Gastroesophageal sphincter (tissue), 4 donors: ENCODE data around the gene KNOP1. TPM values are rescaled to one million over a fixed set of nuclear protein-coding genes. Genes with fewer than 3 reads are reported as not detected.
A peak's percentile ranks its signal among the peaks of the same experiment; 100 is the strongest.

ENCODE experiments used
- ATAC-seq: fragments of 150-250 bp; one replicate; pipeline ENCODE4 v1.9.1; 2016; ENCODE audit warnings: mild to moderate bottlenecking, moderate library complexity
- H3K27ac ChIP-seq, 4 donors: fragments of 200-600 bp; sonication (generic) in 3 of 4; 1 replicate in 3 of 4; 2 replicates in 1 of 4; pipeline ENCODE4 v1.5.1; 2016 to 2019
- H3K27me3 ChIP-seq: fragments of 200-600 bp; sonication (generic); one replicate; pipeline ENCODE4 v1.5.1; 2019
- H3K36me3 ChIP-seq, 2 donors: fragments of 200-600 bp; sonication (generic); one replicate each; pipeline ENCODE4 v1.5.1; 2019; ENCODE audit warnings: control low read depth in 1 of 2
- H3K4me1 ChIP-seq, 3 donors: fragments of 200-600 bp; sonication (generic); 1 replicate in 2 of 3; 2 replicates in 1 of 3; pipeline ENCODE4 v1.5.1; 2016 to 2019; ENCODE audit warnings: control low read depth in 2 of 3
- H3K4me3 ChIP-seq, 2 donors: fragments of 200-600 bp; sonication (generic); one replicate each; pipeline ENCODE4 v1.5.1; 2019; ENCODE audit warnings: mild to moderate bottlenecking in 1 of 2, moderate library complexity in 1 of 2
- H3K9me3 ChIP-seq, 3 donors: fragments of 200-600 bp; sonication (generic); one replicate each; pipeline ENCODE4 v1.5.1; 2017 to 2019; ENCODE audit warnings: control low read depth in 2 of 3
- EP300 ChIP-seq: sonication (generic); formaldehyde crosslinking; IDR thresholded peaks from one replicate; pipeline ENCODE4 v1.6.1; 2017; ENCODE audit warnings: antibody characterized with exemption, mild to moderate bottlenecking
- POLR2A ChIP-seq, 2 donors: fragments of 450-650 bp; IDR thresholded peaks; one replicate each; pipeline ENCODE4 v1.6.1; 2017; ENCODE audit warnings: antibody characterized with exemption in 2 of 2, mild to moderate bottlenecking in 2 of 2, moderate library complexity in 1 of 2
- POLR2AphosphoS5 ChIP-seq: sonication (generic); formaldehyde crosslinking; IDR thresholded peaks from one replicate; pipeline ENCODE4 v1.6.1; 2017; ENCODE audit warnings: antibody characterized with exemption
- WGBS, 2 donors: methylation state at CpG; one replicate each; pipeline ENCODE4 v1.1.5; 2018; ENCODE audit warnings: low coverage in 1 of 2; 5-methylcytosine and 5-hydroxymethylcytosine counted together
- total RNA-seq, 4 donors: library from RNA; depleted of rRNA; stranded (reverse); fragments of >200 nt; gene quantifications; one replicate each; pipeline ENCODE4 v1.1.0, GENCODE V29; 2016
- TF ChIP-seq, protein P1 (sequence below), 4 experiments: fragments of 200-600 bp in 2 of 4; fragments of 450-650 bp in 2 of 4; sonication (generic) in 1 of 4; IDR thresholded peaks; one replicate each; pipeline ENCODE4 v1.5.1; 2017 to 2019; ENCODE audit warnings: antibody characterized with exemption in 4 of 4, mild to moderate bottlenecking in 2 of 4, moderate library complexity in 2 of 4

KNOP1 gene
- total RNA-seq, 4 donors from 2014 or later: 6.9 to 14.5 (median 11.9) TPM

DNA sequence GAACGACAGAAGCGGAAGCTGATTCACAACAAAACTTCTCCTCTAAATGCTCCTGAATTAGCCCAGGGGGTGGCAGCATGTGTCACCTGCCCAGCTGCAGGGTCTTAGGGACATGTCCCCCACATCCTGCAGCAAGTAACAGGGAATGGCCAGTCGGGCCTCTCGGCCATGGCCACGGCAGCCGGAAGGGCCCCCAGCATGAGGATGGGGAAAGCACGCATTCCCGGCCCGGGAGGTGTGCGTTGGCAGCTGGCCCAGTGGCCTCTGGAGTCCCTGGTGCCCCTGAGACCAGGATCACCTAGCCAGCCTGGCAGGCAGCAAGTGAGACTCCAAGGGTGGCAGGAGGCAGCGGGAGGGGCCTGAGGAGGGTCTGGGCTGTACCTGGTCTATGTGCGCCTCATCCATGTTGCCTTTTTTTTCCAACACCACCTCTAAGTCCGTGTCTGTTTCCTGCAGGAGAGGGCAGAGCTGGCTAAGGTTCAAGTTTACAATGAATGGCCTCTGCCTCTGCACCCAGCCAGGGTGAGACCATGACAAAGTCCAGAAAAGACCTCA lies 7.0 kb downstream of the KNOP1 start:
- no peaks in the 10 kb centered on the region for H3K27me3 ChIP-seq
- no peak for ATAC-seq
- 64% methylated on average over 2 of the region's 13 CpGs; no CpG with 5 or more reads in 1 of the 2 donors for WGBS, 2 donors
- no peak overlapping the region for H3K4me3 ChIP-seq
- H3K4me1 ChIP-seq: peaks cover 0 to 7% (median 0%) of the 10 kb centered on the region in 3 donors
- H3K36me3 ChIP-seq: peaks cover 0 to 83% of the 10 kb centered on the region in 2 donors
- H3K9me3 ChIP-seq: no peaks in the 10 kb centered on the region
- no peak for TF ChIP-seq POLR2AphosphoS5
- no peak for TF ChIP-seq EP300
- TF ChIP-seq POLR2A (IDR thresholded peaks at IDR 0.05): no peak
- TF ChIP-seq, protein P1, sequence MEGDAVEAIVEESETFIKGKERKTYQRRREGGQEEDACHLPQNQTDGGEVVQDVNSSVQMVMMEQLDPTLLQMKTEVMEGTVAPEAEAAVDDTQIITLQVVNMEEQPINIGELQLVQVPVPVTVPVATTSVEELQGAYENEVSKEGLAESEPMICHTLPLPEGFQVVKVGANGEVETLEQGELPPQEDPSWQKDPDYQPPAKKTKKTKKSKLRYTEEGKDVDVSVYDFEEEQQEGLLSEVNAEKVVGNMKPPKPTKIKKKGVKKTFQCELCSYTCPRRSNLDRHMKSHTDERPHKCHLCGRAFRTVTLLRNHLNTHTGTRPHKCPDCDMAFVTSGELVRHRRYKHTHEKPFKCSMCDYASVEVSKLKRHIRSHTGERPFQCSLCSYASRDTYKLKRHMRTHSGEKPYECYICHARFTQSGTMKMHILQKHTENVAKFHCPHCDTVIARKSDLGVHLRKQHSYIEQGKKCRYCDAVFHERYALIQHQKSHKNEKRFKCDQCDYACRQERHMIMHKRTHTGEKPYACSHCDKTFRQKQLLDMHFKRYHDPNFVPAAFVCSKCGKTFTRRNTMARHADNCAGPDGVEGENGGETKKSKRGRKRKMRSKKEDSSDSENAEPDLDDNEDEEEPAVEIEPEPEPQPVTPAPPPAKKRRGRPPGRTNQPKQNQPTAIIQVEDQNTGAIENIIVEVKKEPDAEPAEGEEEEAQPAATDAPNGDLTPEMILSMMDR (IDR thresholded peaks at IDR 0.05): no peak
- peak overlapping the region in 2 of 4 donors; percentile 14 to 21 for H3K27ac ChIP-seq

DNA sequence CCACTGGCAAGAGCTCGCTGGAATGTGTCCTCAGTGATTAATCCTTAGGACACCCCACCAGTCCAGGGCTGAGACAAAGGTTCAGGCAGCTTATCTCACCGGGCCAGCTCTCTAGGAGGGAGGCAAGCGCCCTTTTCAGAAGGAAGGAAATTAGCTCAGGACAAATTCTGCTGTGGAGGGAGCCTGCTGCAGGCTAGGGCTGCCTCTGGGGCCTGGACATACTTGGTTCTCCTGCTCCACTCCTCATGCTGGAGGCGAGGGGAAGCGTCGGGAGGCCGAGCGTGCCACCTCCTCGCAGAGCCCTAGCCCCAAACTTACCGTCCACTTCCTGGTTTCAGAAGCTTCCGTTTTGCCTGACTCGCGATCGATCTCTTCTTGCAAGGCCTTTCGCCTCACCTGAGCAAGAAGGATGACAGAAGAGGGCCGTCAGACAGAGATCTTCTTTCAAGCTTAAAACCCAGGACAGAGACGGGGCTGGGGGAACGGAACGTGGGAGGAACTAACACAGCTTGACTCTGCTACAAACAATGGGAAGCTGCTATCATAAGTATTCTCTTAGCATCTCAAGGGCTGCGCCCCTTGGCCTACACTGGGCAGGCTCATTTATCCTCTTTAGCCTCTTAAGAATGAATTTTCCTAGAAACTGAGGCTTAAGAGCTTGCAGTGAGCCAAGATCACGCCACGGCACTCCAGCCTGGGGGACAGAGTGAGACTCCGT lies 7.7 kb downstream of the KNOP1 start:
- Histone ChIP-seq H3K27ac (peak overlapping the region in 3 of 4 donors; percentile 14 to 21 (median 14)), H3K9me3 (no peaks in the 10 kb centered on the region), H3K36me3 (peaks cover 0 to 90% of the 10 kb centered on the region in 2 donors), H3K4me1 (no peaks in the 10 kb centered on the region), H3K4me3 (no peak overlapping the region), H3K27me3 (no peaks in the 10 kb centered on the region)
- TF ChIP-seq EP300: no peak
- TF ChIP-seq, protein P1 (IDR thresholded peaks at IDR 0.05): no peak
- TF ChIP-seq POLR2AphosphoS5: no peak
- no peak for TF ChIP-seq POLR2A (IDR thresholded peaks at IDR 0.05)
- WGBS, 2 donors: 68 to 70% methylated on average over 2 to 11 of the region's 23 CpGs
- ATAC-seq: no peak

DNA sequence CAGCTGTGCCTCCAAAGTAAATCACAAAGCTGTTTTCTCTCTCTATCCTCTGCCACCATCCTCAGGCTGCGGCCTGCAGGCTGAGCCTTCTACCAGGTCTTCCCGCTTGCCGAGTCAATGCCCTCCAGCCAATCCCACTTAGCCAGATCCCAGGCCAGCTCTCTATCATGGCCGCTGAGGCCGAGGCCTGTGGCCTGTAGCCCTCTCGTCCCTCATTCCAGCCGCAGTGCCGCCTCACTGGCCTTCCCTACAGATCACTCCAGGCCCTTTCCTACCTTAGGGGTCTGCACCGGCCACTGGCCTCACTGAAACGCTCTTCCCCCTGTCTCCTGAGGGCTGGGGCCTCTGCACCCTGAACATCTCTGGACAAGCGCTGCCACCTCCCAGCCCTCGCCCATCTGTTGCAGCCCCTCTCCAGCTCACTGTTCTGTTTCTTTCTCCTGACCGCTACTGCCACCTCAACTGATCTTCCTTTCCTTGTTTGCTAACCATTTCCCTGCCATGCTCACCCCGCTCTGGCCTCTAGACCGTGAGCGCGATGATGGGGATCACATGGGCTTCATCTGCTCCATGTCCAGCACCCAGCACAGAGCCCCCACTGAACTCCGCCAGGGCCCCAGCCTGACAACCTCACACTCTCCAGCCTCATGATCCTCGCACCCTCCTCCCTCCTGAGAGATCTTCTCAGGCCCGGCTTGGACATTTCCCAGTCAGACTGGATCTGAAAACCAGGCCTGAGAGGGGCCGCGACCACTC lies 8.5 kb downstream of the KNOP1 start:
- no peaks in the 10 kb centered on the region for H3K27me3 ChIP-seq
- H3K27ac ChIP-seq: peak overlapping the region in 3 of 4 donors; percentile 14 to 21 (median 14)
- peaks cover 0 to 95% of the 10 kb centered on the region in 2 donors for H3K36me3 ChIP-seq
- H3K4me3 ChIP-seq: no peak overlapping the region
- ATAC-seq: no peak
- peaks cover 0 to 5% (median 0%) of the 10 kb centered on the region in 3 donors for H3K4me1 ChIP-seq
- TF ChIP-seq, protein P1 (IDR thresholded peaks at IDR 0.05): no peak
- TF ChIP-seq POLR2AphosphoS5 (no peak), POLR2A (IDR thresholded peaks at IDR 0.05) (no peak), EP300 (no peak)
- 92 to 93% methylated on average over 9 to 17 of the region's 22 CpGs for WGBS, 2 donors
- H3K9me3 ChIP-seq: no peaks in the 10 kb centered on the region

DNA sequence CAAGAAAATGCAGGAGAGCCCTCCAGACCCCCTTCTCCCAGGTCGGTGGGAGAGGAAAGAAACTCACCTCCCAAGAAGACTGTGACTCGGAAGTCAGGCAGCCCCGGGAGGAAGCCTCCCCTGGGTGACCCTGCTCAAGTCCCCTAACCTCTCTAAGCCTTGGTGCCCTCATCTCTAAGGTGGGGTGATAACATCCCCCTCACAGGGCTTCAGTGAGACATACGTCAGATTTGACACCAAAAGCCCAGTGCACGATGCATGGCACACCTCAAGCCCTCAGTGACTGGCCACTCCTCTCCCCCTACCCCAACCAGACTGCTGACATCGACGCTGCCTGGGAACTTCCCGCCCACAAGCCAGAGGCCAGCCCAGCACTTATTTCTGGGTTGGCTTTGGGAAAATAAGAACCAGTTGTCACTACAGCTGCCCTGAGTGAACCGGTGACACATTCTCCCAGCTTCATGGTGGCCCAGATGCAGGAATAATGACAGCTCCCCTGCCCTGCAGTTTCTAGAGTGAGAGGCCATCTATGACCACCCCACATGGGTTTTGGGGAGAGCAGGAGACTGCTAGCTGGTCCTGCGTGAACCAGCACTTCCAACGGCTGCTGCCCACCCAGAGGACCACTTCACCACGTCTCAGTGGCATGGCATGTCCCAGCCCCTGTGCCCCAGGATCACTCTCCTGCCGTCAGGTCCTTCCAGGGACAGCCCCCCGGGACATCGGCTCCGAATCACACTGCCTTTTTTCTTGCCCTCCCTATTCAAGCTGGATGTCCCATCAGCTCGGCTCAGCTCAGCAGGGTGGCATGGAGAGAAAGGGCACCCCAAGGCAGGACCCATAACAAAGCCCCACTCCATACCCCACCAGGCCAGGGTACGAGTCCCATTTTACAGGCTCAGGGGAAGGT lies 9.5 kb downstream of the KNOP1 start:
- H3K36me3 ChIP-seq: peaks cover 0 to 95% of the 10 kb centered on the region in 2 donors
- TF ChIP-seq EP300 (no peak), POLR2AphosphoS5 (no peak), POLR2A (IDR thresholded peaks at IDR 0.05) (no peak)
- TF ChIP-seq, protein P1 (IDR thresholded peaks at IDR 0.05): no peak
- ATAC-seq: no peak
- H3K9me3 ChIP-seq: no peaks in the 10 kb centered on the region
- no peak overlapping the region for H3K4me3 ChIP-seq
- no peaks in the 10 kb centered on the region for H3K27me3 ChIP-seq
- peak overlapping the region in 1 of 4 donors; percentile 15 for H3K27ac ChIP-seq
- WGBS, 2 donors: 64% methylated on average over 10 of the region's 18 CpGs; no CpG with 5 or more reads in 1 of the 2 donors
- peaks cover 0 to 5% (median 0%) of the 10 kb centered on the region in 3 donors for H3K4me1 ChIP-seq
